NAMALWA (cell line): ENCODE measurements around the gene DNMT3B.
A peak's percentile ranks its signal among the peaks of the same experiment; 100 is the strongest.
"Not testable (repeated sequence)": the region's sequence is repeated elsewhere in the genome, so short reads cannot be mapped to it uniquely, and the experiment has no call there.

ENCODE experiments used
- DNase-seq: peaks from one replicate; pipeline ENCODE4 v3.0.0-alpha.2; 2015; ENCODE audit warnings: low spot score

Gene DNMT3B

DNA sequence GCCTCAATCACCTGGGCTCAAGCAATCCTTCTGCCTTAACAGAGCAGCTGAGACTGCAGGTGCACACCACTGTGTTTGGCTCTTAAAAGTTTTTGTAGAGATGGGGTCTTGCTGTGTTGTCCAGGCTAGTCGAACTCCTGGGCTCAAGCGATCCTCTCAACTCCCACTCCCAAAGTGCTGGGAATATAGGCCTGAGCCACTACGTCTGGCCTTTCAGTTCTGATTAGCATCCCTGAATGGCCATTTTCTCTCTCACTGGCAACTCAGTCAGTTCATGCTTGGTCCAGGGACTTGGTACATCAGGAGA, 28.5 kb downstream of the DNMT3B start:
- DNase-seq: no peak

DNA sequence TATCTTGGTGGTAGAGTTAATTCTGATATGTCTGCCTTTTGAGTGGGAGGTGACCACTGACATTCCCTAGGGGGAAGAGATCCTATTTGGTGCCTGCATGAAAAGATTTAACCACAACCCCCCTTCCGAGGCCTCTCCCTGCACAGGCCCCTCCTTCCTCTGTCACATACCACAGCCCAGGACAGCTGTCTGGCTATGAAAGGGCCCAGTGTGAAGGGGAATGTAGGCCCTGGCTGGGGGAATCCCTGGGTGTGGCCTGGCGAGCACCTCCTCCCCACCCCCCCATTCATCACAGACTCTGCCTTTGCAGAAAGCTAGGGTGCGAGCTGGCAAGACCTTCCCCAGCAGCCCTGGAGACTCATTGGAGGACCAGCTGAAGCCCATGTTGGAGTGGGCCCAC, 30.1 kb downstream of the DNMT3B start:
- DNase-seq: peak; percentile 34

DNA sequence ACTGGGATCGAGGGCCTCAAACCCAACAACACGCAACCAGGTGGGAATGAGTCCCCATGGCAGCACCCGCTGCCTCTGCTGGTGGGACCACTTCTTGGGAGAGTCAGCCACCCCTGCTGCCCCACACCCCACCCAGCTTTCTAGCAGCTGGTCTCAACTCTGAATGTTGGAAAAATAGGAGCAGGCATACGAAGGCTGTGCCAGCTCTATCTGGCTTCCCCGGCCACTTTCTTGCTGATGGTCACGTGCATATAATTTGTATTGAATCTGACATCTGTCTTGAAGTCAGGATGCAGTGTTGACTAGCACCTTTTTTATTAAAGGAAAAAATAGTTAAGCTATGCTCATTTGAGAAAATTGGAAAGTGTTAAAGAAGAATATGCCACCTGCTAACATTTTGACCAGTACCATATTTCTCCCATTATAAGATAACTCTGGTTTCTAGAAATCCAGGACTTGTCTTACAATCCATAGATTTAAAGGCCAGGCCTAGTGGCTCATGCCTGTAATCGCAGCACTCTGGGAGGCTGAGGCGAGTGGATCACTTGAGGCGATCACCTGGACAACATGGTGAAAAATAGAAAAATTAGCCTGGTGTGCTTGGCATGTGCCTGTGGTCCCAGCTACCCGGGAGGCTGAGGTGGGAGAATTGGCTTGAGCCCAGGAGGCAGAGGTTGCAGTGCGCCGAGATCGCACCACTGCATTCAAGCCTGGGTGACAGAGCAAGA, 30.7 kb downstream of the DNMT3B start:
- no peak for DNase-seq

DNA sequence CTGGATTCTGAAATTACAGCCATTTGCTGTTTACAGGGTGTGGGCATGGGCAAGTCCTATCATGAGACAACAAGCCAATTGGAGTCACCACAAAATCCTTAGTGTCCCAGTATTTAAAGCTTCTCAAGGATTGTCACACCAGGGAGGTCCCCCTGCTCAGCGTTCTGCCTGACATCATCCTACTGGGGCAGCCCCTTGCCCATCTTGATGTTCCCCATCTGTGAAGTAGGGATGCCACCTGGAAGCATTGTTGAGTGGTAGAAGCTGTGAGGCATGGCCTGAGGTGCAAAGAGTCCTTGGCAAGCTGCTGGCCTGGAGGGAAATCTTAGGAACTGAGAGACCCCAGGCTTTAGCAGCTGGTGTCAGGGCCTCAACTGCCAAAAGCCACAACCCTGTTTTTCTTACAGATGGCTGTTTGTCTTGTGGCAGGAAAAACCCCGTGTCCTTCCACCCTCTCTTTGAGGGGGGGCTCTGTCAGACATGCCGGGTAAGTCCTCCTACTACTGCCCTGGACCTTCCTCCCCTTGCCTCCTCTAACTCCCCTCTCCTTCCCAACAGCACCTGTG, 34.3 kb downstream of the DNMT3B start:
- no peak for DNase-seq

DNA sequence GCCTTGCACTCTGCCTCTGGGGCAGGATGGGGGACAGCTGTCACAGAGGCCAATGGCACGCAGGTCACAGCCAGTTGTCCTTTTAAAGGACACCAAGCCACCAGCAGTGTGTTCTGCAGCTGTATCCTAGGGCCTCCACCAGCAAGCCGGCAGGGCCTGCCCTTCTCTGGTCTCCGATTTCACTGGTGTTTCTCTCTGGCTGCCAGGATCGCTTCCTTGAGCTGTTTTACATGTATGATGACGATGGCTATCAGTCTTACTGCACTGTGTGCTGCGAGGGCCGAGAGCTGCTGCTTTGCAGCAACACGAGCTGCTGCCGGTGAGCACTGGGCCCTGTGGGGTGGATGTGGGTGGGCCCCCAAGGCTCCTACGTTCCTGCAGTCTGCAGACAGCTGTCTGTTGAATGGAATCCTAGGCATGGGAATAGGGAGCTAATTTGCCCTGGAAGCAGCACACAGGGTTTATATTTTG, 34.8 kb downstream of the DNMT3B start:
- DNase-seq: no peak

DNA sequence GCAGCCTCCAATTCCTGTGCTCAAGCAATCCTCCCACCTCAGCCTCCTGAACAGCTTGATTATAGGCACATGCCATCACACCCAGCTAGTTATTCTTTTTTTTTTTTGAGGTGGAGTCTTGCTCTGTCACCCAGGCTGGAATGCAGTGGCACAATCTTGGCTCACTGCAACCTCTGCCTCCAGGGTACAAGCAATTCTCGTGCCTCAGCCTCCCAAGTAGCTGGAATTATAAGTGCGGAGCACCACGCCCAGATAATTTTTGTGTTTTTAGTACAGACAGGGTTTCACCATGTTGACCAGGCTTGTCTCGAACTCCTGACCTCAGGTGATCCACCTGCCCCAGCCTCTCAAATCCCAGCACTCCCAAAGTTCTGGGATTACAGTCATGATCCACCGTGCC, 35.4 kb downstream of the DNMT3B start:
- DNase-seq: not testable (repeated sequence)

DNA sequence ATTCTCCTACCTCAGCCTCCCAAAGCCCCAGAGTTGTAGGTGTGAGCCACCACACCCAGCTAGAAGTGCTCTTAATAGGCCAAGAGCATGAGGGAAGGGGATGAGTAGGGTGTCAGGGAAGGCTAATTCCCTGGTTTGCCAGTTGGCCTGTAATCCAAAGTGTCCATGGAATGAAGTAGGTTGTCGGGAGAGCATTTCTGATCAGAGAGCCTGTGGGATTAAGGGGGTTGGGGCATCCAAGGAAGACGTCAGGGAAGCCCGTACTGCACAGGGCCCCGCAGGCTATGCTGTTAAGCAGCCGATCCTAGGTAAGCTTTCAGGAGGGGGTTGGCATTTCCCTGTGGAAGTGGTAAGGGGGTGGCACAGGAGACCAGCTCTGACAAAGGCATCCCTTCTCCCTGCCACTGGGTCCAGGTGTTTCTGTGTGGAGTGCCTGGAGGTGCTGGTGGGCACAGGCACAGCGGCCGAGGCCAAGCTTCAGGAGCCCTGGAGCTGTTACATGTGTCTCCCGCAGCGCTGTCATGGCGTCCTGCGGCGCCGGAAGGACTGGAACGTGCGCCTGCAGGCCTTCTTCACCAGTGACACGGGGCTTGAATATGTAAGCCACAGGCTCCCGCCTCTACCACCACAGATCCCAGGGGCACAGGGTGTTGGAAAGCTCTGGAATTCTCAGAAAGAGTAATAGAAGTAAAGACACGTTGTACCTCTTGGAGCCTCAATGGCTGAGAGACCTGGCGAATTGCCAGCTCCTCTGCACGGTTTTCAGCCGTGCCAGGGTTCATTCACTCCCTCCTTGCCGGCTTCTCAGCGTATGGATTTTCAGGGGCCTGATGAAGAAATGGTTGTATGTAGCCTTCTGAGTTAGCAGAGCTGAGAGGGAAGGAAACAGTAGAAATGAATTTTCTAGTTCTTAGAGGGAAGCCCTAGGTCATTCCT, 36.1 kb downstream of the DNMT3B start:
- DNase-seq: no peak

DNA sequence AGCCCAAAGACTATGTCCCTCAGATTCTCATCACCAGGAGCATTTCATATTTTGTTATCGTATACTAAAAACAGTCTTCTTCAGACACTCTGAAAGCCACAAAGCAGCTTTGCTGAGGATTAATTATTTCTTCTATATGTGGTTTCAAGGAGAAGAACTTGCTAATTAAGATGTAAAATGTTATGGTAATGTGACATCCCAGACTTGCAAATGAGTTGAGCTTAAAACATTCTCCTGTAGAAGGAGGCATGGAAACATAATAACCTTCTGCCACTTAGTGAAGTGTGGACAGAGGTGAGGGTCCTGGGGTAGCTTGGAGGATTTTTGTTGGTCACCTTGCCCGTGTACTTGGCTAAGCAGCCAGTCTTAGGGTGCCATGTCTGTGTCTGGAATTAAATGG, 40.9 kb downstream of the DNMT3B start:
- no peak for DNase-seq

DNA sequence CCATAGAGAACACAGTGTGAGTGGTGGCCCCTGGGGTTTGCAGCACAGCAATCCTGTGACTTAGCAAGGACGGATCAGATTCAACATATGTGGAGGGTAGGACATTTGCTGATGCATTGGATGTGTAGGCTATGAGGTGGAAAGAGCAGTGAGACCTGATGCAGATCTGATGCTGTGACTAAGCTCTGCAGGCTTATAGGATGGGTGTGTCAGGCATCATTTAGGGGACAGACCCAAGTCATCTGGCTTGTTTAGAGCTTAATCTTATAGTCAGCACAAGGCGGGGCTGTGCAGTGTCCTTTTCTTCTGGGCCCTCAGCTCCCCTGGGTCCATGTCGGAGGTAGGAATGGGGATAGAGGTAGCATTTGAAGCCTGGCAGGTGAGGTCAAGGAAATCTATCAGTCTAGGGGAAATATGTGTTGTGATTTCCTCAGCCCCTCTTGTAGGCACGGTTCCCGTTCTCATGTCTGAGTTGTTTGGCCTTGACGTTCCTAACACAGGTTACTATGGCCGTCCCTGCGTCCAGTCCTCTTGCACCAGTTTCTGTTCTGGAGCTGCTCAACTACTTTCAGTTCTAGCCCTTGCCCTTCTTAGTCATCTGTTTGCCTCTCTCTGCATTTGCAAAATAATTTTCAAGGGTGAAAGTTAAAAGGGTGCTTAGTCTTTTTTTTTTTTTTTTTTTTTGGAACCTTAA, 42.0 kb downstream of the DNMT3B start:
- no peak for DNase-seq

DNA sequence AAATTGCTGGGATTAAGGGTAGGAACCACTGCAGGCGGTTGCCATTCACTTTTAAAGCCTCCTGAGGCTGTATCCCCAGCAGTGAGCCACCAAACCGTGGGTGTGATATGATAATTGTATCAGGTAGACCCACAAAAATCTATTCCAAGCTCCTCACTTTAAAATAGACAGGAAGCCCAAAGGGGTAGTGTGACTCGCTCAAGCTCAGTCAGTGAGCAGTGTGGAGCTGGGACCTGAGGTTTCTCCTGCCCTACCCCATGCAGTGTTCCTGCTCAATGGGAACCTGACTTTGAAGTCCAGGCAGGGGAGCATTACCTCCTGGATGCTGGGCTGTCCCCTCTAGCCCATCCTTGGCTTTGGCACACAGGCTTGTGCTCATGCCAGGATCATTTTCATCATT, 42.6 kb downstream of the DNMT3B start:
- DNase-seq: no peak

DNA sequence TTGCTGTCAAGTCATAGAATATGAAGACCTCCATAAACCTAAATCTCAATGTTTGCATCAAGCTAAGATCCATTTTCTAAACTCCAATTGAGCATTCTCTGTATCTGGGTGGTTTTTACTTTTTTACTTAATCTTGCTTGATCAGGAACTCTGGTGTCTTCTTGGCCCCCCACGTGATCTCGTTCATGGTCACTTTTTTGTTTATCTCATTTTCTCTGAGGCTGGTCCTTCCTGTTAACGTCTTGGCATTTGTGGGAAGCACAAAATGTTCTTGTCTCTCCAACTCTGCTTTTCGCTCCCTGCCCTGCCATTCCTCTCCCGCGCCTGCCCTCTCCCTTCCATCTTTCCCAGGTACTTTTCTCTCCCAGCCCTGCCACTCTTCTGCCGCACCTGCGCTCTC, 43.5 kb downstream of the DNMT3B start:
- DNase-seq: no peak

DNA sequence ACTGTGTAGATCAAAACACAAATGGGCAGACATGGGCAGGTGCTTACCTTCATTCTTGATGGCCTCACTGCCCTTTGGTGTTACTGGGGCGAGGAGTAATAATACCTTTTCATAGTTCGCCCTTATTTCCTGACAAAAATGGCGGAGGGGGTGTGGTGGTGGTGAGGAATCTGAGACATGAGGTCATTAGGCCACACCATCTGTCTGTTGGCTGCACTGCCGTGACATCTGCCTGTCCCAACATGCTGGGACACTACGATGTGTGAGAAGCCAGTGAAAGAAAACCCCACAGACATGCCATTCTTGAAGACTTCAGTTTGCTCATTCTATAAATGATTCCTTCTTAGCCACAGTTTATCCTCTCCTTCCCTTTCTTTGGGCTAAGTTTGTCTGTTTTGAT, 44.2 kb downstream of the DNMT3B start:
- DNase-seq: no peak

DNA sequence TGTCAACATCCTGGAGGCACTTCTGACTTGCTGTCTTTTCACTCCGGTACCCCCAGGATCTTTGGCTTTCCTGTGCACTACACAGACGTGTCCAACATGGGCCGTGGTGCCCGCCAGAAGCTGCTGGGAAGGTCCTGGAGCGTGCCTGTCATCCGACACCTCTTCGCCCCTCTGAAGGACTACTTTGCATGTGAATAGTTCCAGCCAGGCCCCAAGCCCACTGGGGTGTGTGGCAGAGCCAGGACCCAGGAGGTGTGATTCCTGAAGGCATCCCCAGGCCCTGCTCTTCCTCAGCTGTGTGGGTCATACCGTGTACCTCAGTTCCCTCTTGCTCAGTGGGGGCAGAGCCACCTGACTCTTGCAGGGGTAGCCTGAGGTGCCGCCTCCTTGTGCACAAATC, 45.5 kb downstream of the DNMT3B start:
- no peak for DNase-seq

DNA sequence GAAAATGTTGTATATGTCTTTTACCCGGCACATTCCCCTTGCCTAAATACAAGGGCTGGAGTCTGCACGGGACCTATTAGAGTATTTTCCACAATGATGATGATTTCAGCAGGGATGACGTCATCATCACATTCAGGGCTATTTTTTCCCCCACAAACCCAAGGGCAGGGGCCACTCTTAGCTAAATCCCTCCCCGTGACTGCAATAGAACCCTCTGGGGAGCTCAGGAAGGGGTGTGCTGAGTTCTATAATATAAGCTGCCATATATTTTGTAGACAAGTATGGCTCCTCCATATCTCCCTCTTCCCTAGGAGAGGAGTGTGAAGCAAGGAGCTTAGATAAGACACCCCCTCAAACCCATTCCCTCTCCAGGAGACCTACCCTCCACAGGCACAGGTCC, 46.3 kb downstream of the DNMT3B start:
- DNase-seq: no peak

DNA sequence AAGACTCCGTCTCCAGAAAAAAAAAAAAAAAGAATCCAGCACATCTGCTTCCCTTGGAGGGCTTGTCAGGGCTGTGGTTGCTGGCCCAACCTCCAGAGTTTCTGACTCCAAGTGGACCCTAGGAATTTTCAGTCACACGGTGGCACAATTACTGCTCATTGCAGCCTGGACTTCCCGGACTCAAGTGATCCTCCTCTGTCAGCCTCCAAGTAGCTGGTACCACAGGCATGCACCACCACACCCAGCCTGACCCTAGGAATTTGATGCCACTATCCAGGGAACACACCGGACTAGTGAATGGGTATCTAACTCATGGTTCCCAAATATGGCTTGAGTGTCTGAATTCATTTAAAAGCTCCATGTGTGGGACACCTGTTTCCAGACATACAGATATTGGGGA, 47.7 kb downstream of the DNMT3B start:
- DNase-seq: no peak

DNA sequence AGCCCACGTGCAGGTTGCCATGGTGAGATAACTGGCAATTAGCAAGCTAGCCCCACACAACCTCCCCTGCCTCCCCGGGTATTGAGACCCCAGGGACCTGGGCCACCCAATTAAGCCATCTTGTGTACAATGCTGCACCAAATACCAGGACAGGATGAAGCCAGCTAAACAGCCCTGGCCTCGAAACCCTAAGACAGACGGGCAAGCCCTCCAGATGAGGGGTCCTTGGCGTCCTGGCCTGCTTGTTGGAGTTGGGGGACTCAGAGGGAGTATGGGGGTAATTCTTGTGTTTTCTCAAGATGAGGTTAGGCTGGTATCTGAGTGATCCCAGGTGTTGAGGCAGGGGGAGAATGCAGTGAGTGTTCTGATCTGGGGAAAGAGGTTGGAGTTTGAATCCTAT, 48.8 kb downstream of the DNMT3B start:
- DNase-seq: no peak

DNA sequence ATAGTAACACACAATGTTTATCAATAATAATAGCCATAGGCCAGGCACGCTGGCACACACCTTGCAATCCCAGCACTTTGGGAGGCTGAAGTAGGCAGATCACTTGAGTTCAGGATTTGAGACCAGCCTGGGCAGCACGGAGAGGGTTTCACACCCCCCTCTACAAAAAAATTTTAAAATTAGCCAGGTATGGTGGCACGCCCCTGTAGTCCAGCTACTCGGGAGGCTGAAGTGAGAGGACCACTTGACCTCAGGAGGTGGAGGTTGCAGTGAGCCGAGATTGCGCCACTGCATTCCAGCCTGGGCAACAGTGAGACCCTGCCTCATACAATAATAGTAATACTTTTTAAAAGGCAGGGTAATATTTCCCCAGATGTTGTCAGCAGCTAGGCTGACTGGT, 49.7 kb downstream of the DNMT3B start:
- no peak for DNase-seq

DNA sequence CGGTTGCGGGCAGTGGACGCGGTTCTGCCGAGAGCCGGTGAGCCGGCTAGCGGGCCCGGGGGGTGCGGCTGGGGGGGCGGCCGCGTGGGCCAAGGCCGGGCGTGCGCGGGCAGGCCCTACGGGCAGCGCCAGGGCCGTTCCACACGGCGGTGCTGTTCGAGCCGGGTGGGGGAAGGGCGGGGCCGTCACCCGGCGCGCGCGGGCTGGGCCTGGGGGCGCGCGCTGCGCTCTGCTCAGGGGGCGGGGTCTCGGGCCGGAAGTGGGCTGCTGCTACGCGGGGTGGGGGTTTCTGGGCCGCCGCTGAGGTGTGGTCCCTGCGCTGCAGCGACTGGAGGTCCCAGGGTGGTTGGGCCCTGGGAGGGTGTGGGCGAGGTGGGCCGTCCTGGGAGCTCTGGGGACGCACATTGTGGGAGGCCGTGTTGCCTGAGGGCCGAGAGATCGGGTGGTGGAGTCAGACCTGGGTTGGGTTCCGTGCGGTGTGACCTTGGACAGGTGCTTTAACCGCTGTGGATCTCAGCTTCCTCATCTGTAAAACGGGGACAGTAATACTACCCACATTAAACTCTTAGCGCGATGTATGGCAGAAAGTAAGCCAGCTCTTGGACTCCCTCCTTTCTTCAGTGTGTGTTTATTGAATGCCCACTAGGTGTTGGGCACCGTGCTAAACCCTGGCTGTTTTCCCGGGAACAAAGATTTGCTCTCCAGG, 58.0 kb downstream of the DNMT3B start:
- peak; percentile 75 for DNase-seq

DNA sequence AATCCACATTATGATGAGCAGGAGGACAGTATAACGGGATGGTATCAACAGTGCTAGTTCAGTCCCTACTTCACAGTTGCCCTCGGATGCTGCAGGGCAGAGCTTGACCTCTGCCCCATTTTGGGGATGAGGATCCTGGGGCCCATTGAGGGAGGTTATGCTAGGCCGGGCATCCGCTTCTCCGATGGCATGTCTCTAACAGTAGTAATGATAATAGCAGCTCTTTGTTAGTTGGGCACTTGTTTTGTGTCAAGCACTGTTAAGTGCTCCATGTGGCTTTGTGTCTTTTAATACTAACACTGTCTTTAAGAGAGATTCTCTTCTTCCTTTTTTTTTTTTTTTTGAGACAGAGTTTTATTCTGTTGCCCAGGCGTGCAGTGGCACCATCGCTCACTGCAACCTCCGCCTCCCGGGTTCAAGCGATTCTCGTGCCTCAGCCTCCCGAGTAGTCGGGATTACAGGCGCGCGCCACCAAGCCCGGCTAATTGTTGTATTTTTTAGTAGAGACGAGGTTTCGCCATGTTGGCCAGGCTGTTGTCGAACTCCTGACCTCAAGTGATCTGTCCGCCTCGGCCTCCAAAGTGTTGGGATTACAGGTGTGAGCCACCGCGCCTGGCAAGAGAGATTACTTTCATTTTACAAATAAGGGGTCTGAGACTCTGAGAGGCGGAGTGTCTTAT, 58.7 kb downstream of the DNMT3B start:
- DNase-seq: peak; percentile 17

DNA sequence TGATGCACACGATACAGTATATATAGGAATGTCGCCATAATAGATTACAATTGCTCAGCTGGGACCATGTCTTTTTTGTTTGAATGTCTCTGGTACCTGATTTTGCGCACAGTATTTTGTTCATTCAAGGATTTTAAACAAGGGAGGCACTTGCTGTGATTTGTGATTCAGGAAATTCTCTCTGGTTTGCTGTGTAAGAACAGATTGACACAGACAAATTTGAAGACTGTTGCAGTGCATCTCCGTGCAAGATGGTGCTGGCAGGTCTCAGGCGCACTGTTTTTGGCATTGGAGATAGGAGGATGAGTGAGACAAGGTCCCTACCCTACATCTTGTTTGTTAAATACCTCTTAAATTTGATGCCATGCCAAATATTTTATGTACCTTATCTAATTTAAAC, 60.0 kb downstream of the DNMT3B start:
- DNase-seq: no peak

DNA sequence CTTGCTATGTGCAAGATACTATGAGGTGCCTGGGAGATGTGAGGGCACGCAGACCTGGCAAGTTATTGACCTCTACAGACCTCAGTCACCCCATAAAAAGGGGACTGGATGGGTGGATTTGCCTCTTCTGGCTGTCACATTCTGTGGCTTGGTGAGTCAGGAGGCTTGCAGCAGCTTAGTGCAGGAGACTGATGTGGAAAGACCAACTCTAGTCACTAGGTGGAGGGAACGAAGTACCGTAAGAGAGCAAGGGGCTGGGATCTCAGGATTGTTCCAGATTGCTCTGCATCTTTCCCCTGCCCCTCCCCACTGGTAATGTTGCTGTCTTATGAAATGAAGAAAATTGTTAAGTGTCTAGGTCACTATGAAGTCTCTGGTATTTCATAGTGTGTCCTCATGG, 60.9 kb downstream of the DNMT3B start:
- DNase-seq: no peak
